NCI-H2196 (cell line): Measurements from ENCODE around the gene GPATCH2L.

Experiments
- DNase-seq: peaks from one replicate; lab custom pipeline; 2025; ENCODE audit not compliant: unreplicated experiment; lab: John Stamatoyannopoulos, UW

The GPATCH2L gene

DNA sequence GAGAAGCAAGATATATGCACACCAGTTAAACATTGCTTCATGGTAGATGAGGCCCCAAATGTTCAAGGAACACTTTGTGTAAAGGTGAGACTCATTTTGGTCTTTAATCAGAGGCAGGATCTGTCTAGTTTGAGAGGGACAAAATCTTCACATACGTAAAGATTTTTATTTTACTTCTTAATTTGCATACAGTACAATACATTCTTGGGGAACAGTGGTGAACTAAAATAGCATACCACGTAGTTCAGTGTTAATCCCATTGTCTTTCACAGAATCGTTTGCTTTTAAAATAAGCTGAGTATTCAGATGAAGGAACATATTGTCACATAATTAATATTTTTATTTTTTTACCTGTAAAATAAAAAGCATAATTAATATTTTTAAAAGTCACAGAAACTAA lies 43.3 kb downstream of the GPATCH2L start:
- no peak for DNase-seq

DNA sequence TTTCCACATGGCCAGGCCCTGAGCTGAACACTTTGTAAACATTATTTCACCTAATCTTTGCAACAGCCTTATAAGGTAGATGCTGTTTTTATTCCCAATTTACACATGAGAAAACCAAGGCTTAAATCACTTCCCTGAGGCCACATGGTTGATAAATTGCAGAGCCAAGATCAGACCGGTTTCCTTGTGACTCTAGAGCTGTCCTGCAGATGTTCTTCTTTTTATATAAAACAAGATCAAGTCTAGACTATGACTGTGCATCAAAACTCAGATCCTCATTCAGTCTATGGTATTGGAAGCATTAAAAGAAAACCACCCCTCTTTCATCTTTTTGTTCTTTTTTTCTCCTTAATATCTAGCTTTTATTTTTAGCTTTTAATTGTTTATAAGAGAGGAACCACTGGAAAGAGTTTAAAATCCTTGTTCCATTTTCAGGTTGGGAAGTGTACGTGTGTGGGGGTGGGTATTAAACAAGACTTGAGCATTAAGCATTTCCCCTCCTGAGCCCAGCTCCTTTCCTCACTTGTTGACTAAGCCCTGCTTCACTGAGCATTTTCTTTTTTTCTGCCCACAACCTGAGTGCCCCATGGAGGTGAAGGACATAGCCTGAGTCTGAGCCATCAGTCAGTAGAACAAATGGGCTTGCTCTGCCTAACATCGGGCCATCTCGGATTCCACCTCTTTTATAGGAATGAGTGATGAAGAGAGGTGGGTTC lies 45.4 kb downstream of the GPATCH2L start:
- no peak for DNase-seq

- DNase-seq, result no peak
These were observed 49.4 kb downstream of the GPATCH2L start for GRCh38 chr14:76201162-76201561.

DNA sequence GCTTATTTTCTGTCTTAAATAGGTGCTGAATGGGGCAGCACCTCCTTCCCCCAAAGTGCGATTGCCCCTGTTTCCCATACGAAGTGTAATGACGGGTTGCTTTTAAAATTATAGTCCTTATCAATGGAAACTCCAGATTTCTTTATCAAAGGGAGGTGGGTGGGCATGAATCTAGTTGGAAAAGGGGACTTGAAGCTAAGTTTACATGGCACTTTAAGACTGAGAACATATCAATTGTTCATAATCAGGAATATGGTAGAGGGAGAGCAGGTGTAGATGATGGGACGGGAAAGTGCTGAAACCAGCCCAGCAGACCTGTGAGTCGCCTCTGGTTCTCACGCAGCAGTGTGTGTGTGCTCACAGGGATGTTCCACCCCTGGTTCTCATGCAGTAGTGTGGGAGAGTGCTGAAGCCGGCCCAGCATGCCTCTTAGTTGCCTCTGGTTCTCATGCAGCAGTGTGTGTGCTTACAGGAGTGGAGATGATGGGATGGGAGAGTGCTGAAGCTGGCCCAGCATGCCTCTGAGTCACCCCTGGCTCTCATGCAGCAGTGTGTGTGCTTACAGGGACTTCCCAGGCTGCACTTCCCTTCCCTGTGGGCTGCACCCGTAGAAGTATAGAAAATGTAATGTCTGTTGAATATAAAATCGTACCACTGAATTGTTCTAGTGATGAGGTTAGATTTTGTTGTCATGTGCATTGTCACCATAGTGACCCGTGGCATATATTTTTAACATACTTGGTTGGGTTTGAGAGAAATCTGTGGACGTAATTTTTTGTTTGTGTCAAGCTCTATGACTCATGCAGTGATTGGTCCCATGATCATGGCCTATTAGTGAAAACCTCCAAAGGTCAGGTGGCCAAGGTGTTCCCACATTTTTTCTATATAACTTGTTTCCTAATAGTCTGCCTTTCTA lies 51.6 kb downstream of the GPATCH2L start:
- no peak for DNase-seq

DNA sequence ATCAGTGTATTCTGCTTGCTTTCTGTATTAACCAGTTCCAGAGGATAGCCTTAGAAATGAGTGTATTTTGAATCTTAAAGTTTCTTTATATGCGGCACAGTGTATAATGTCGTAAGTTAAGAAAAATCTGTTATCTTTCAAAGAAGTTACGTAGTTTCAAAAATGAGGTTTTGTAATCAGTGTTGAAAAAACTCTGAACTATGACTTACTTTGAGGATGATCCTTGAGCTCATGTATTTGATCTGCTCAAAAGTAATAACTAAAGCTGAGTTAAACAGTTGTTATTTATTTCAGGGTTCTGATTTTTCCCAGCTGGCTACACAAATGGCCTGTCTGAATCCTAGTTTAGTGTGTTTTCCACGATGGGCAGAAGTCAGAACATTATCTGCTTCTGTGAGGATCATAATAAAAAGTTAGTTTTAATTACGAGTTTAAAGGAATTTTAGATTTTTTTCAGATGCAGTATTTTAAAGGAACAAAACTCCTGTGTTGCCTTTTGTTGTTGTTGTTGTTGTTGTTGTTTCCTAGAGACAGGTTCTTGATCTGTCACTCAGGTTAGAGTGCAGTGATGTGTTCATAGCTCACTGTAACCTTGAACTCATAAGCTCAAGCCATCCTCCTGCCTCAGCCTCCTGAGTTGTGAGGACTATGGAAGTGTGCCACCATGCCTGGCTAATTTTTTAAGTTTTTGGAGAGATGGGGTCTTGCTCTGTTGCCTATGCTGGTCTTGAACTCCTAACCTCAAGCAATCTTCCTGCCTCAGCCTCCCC lies 52.9 kb downstream of the GPATCH2L start:
- no peak for DNase-seq

- no peak for DNase-seq
These were observed 54.0 kb downstream of the GPATCH2L start for GRCh38 chr14:76205708-76206107.

GRCh38 chr14:76208340-76208739 lies 56.6 kb downstream of the GPATCH2L start:
- DNase-seq, result no peak

DNA sequence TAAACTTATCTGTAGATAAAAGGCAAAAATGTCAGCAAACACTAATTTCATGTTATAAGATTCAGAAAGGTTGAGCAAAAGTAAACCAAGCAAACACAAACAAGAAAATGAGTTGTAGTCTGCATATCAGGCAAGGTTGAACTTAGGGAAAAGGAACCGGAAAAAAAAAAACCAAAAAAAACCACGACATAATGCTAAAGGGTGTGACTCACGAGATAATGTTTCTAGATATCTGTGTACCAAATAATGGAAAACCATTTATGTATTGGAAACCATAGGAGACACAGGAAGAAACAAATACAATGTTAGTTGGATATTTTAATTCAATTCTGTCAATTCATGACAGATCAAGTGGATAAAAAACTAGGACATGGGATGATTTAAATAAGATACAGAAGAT lies 60.5 kb downstream of the GPATCH2L start:
- DNase-seq, result no peak

GRCh38 chr14:76217179-76217578 lies 65.5 kb downstream of the GPATCH2L start:
- DNase-seq, result no peak

GRCh38 chr14:76218662-76219061 lies 66.9 kb downstream of the GPATCH2L start:
- DNase-seq, result no peak

- no peak for DNase-seq
These were observed 68.2 kb downstream of the GPATCH2L start for GRCh38 chr14:76219873-76220272.

DNA sequence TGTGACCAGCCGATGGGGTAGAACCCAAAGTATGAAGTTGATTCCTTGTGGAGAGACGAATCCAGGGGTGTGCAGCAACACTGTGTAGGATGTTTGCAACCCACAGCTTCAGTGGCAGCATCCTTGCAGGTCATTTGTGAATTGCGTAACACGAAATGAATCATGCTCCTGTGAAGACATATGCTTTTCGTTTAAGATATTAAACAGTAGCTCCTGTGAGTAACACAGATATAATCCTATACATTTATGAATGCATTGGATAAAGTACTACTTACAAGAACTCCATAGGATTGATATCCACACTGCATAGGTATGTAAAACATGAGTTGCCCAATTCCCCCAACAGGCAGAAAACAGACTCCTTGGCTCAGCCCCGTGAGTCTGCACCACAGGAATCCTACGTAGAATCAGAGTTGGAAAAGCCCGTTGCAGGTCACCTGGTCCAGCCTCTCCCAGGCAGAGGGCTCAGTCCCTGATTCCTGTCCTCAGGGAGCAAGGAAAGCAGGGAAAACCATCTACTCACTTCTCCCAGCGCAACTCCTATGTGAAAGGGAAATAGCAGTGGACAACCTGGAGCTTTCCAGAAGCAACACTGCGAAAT lies 75.8 kb downstream of the GPATCH2L start:
- DNase-seq, result no peak

GRCh38 chr14:76228138-76228537 lies 76.4 kb downstream of the GPATCH2L start:
- no peak for DNase-seq

DNA sequence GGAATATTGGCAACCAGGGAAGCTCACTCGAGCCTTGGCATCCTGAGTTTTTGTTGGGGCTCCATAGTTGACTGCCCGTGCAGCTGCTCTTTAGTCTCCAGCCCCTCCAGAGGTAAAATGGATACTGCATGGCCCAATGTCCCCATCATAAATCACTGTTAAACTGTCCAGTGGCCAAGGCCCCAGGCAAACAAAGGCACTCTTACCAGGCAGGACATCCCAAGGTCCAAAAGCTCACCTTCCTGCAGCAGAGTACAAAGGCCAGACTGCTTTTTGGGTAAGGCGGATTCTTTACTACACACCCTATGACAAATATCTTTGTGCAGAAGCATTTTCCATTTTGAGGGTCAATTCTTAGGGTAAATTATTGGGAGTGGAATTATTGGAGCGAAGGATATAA lies 81.1 kb downstream of the GPATCH2L start:
- DNase-seq, result no peak

DNA sequence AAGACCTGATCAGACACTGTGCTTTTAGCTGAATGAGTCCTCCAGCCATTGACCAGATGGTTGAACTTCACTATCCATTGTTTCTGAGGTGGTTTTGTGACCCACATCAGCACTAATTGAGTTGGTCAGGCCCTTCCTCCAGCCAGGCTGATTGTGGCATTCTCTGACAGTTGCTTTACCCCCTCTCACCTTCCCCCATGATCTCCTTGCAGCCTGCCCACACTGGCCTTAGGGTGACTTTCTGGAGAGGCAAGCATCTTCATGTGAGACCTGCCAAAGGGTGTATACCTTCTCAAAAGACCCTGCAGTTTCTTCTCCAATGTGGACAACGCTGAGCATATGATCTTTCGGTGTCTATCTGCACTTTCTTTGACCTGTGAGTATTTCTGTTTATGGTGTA lies 83.9 kb downstream of the GPATCH2L start:
- no peak for DNase-seq

DNA sequence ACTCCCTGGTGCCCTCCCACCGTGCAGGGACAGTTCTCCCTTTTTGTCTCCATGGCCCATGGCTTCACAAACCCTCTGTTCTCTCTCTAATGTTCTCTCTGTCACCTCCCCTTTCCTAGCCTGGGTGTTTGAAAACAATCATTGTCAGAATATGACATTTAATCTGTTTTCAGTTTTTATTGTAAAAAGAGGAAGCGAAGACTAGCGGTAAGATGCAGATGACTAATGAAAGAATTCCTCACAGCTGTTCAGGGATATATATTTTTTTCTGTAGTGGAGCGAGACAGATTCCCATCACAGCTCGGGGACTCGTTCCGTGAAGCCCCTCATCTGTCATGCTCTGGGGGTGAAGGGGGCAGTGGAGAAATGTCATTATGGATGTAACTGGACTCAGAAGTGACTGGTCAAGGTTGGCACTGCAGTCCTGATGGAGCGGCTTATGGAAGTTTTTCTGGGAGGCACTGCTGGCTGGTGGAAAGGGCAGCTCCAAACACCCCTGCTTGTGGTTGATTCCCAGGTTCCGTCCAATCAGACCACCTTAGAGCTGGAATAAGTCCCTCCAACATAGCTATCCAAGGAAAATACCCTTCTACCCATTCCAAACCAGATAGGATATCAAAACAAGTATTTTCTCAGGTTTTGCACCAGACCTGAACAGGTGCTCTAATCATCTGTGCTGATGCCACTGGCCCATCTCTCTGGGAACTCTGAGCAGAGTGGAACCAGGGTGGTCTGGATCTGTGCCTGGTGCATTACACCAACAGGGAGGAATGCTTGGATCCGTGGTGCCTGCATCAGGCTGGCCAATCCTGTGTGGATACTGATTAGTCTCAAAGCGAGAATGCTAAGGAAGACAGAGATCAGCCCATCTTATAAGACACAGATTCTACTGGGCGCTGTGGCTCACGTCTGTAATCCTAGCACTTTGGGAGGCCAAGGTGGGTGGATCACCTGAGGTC lies 84.7 kb downstream of the GPATCH2L start:
- no peak for DNase-seq

GRCh38 chr14:76237349-76237990 lies 85.7 kb downstream of the GPATCH2L start:
- DNase-seq, result no peak

GRCh38 chr14:76245097-76245496 lies 93.4 kb downstream of the GPATCH2L start:
- DNase-seq, result no peak

- no peak for DNase-seq
These were observed 98.6 kb downstream of the GPATCH2L start for GRCh38 chr14:76250302-76250701.

DNA sequence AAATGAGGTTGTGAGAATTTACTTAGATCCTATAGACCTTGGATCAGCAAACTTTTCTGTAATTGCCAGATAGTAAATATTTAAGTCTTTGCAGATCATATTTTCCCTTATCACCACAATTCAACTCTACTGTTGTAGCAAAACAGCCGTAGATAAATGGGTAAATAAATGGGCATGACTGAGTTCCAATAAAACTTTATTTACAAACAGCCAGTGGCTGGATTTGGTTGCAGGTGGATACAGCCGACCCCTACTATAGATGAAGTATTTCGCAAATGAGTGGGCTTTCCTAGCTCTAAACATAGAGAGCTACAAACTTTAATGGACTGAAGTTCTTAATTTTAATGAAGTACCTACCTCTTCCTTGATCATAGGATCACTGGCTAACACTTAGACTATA lies 100.7 kb downstream of the GPATCH2L start:
- no peak for DNase-seq
